GM12891 (cell line): Measurements from ENCODE around the gene STYXL2.

Experiments used
- PAX5 ChIP-seq: IDR thresholded peaks from 2 replicates; pipeline ENCODE4 v1.6.1; 2011; ENCODE audit warnings: low read length, moderate library complexity, mild to moderate bottlenecking; ENCODE audit not compliant: insufficient read depth, severe bottlenecking
- POLR2A ChIP-seq: IDR thresholded peaks from 2 replicates; pipeline ENCODE4 v1.6.1; 2011; ENCODE audit warnings: low read depth, low read length, control low read depth
- POLR2AphosphoS5 ChIP-seq: IDR thresholded peaks from 2 replicates; pipeline ENCODE4 v1.6.1; 2011; ENCODE audit warnings: low read depth, low read length, control low read depth
- POU2F2 ChIP-seq: IDR thresholded peaks from 2 replicates; pipeline ENCODE4 v1.6.1; 2011; ENCODE audit warnings: low read depth, mild to moderate bottlenecking, control low read depth, low read length, moderate library complexity
- SPI1 ChIP-seq: IDR thresholded peaks from 2 replicates; pipeline ENCODE4 v1.6.1; 2011; ENCODE audit warnings: low read depth, low read length, control low read depth
- TAF1 ChIP-seq: IDR thresholded peaks from 2 replicates; pipeline ENCODE4 v1.6.1; 2011; ENCODE audit warnings: low read depth, low read length, control low read depth

- TF ChIP-seq POLR2AphosphoS5 (no peak), POU2F2 (no peak), SPI1 (no peak), POLR2A (no peak), TAF1 (no peak), PAX5 (no peak)
Observed at GRCh38 chr1:167106119-167106461, 12.2 kb downstream of the STYXL2 start.
